HG03558 (cell line): ENCODE data around the gene TM2D3.

Experiments used
- ATAC-seq: cut with Tn5 transposase; IDR thresholded peaks from one replicate; pipeline ENCODE4 v1.9.1; 2021; ENCODE audit warnings: moderate number of reproducible peaks; ENCODE audit not compliant: unreplicated experiment; ENCODE audit errors: extremely low read depth

Gene TM2D3, protein sequence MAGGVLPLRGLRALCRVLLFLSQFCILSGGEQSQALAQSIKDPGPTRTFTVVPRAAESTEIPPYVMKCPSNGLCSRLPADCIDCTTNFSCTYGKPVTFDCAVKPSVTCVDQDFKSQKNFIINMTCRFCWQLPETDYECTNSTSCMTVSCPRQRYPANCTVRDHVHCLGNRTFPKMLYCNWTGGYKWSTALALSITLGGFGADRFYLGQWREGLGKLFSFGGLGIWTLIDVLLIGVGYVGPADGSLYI

DNA sequence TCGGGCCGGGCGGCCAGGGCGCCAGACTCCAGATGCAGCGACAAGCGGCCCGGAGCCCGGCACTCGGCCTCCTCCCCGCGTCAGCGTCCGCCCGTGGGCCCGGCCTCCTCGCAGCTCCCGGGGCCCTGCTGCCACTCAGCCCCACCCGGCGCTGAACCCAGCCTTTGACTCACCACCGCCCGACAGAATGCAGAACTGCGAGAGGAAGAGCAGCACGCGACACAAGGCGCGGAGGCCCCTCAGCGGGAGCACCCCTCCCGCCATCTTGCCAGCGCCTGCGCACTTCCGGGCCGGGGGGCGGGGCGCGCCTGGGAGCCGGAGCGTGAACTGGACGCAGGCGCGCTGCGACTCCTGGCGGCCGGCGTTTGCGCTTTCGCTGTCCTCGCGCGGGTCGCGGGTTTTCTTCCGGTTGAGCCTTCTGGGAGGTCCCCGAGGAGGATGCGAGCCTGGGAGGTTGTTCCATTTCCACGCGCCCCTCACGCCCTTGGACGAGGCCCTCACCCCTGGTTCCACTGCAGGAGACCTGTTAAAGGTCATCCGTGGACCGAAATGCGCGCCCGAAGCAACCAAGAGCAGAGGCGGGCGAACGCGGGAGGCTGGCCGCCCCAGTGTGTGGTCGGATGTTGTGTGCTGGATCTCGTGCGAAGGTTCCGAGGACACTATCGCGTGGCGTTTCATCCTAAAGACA, at the start of gene TM2D3:
TSS of gene TM2D3 (minus strand) at position 284 of the 688 bp plus-strand sequence. CDS start at position 264, 20 bp downstream.
- ATAC-seq, result peak; percentile 76

DNA sequence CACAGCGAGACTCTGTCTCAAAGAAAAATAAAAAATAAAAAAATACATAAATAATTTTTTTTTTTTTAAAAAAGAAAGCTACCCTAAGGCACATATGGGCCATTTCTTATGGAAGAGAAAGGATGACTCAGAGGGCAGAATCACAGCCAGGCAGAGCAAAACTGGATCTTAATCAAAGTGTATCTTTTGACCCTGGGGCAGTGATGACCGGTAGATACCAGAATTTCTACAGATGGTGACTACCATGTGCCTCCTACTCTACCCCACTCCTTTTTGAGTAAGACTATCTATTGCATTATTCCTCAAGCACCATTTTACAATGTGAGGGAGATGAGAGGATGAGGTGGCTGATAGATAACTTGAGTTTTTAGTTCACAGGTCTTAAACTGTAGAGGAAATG, 46.1 kb upstream of the TM2D3 start:
- no peak for ATAC-seq

DNA sequence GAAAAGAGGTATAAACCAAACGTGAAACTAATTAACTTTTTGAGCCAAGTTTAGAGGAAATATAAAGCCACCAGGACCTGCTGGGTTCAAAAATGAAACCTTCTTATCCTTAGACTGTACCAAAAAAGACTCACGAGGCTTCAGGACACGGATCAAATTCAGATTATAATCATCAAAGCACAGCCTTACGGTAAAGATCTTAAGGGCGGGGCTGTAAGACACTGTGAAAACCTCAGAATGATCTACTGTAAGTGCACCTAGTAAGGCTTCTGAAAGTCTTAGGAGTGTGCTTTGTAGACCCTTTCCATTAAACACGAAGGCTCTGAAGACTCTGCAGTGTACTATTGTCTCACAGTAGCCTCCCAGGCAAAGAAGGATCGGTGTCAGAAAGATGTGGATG, 45.3 kb upstream of the TM2D3 start:
- no peak for ATAC-seq

DNA sequence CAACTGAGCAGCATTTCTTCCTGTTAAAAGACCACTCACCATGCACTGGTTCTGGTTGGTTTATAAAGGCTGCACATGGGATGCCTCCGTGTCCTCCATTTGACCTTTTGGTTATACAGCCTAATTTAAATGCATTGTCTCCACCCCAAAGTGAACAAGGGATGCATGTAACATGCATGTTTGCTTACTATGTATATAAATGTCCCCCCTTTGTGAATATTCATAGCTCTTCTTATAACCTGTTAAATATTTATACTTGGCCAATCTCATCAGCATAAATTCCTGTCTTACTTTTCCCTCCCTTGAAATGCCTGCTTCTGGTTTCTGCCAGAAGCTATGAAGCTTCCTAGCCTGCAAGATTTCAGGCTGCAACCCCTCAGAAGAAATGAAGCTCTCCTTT, 44.6 kb upstream of the TM2D3 start:
- ATAC-seq, result no peak

DNA sequence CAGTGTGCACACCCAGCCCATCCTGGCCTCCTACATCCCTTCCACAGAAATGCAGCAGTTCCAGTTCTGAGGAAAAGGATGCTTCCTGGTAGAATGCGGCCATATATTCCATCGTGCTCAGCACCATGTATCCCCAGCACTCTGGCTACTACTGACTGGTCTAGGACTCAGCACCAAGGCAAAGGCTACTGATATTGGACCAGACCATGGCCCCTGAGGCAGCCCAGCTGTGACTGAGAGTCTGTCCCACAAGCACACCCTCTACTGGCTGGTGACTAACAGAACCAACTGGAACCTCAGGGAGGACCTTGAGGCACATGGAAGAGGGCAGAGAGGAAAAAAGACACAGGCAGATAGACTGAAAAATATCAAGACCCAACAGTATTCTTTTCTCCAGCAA, 42.1 kb upstream of the TM2D3 start:
- ATAC-seq, result no peak

DNA sequence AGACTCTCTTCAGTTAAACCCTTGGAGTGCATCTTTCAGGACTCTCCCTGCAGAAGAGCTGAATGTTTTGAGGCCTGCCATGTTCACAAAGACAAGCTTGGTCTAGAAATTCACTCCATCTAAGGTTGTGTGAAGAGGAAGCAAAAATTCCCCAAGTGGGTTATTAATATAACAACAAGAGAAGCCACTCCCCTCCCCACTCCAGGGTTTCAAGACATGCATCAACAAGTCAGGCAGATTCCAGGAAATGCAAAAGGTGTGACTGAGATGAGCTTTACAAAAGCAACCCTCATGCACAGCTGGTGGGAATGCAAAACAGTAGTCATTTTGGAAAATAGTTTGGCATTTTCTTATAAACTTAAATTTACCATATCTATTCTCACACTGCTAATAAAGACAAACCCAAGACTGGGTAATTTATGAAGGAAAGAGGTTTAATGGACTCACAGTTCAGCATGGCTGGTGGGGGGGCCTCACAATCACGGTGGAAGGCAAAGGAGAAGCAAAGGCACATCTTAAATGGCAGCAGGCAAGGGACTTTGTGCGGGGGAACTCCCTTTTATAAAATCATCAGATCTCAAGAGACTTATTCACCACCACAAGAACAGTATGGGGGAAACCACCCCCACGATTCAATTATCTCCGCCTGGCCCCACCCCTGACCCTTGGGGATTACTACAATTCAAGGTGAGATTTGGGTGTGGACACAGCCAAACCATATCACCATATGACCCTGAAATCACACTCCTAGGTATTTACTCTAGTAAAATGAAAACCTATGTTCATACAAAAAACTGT, 40.8 kb upstream of the TM2D3 start:
- no peak for ATAC-seq

DNA sequence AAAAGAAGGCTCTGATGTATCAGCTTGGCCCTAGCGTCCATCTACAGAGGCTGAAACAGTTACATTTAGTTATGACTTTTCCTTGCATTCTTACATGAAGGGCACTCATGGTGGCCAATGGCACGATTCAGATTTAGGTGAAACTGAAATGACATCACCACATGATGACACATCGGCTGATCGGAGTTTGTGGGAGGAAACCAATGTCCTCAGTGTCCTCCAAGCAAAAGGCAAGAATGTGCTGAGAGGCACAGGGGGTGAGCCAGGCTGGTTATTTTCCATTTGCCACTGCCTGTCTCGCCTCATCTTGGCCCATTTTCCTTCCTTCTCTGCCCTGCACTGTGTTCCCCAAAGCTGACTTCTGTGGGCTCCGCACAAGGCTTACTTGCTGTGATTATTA, 37.7 kb upstream of the TM2D3 start:
- ATAC-seq, result no peak

DNA sequence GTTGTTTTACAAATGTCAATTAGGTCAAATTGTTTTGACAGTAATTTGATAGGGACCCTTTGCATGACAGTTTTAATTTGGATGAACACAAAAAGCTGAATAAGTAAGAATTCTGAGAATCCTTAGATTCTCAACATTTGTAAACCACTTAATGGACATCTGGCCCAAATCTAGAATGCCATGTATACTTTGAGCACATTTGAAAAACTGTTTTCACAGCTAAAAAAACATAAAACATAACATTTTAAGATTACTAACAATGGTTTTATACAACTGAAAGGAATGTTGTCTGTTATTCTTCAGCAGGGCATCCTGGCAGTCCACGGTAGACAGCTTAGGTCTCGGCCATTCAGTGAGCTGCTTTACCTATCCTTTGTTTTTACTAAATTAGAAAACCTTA, 34.5 kb upstream of the TM2D3 start:
- ATAC-seq, result no peak

DNA sequence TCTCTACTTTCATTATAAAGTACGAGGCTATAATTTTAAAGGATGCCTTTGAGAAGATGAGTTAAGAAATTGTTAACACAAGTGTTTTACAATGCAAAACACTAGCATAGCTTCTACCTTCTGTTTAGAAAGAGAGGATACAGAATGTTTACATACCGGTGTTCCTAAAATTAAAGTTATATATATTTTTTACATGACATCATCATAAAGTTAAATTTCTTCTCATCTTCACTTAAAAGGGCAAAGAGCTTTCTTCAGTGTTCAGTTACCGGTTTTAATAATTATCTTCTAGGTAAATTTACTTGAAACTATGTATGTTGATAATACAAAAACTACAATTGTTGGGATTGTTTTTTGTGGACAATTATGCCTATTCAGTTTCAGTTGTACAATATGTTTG, 32.7 kb upstream of the TM2D3 start:
- no peak for ATAC-seq

DNA sequence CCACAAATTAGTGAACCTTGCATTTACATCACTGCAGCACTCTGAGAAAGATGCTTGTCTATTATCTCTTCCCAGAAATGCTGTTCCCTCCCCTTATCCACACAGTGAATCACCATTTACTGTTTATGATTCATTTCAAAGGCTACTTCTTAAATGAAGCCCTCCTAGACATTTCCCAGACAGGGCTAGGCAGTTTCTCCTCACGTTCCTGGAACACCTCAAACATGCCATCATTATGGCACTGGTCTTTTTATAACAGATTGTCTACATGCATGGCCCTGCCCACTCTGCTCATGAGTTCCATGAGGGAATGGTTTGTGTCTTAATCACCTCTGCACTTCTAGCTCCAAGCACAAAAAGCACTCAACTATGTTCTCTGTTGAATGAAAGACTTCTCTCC, 32.2 kb upstream of the TM2D3 start:
- ATAC-seq, result no peak

DNA sequence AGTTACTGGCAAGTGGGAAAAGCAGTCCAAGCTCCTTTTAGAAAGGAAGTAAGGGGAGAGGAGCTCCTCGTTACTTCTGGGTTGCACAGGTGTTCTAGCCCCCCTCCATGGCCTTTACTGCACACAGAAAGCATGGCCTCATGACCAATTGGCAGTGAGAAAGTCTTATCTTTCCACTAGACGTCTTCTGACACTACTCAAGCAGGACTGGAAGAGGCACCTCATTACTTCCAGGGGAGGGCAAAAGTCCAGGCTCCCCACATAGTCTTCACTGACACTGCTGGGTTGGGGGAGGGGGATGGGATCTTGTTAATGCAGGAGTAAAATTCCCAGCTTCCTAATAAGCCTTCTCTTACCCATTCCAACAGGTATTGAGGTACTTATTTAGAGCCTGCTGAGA, 27.6 kb upstream of the TM2D3 start:
- ATAC-seq, result no peak

DNA sequence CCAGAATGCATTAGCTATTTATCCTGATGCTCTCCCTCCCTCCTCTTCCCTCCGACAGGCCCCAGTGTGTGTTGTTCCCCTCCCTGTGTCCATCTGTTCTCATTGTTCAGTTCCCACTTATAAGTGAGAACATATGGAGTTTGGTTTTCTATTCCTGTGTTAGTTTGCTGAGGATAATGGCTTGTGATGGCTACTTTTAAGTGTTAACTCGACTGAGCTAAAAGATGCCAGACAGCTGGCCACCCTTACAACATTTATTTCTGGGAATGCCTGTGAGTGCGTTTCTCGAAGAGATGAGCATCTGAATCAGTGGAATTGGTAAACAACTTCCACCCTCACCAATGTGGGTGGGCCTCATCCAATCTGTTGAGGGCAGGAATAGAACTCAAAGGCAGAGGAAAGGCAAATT, 24.7 kb upstream of the TM2D3 start:
- no peak for ATAC-seq

DNA sequence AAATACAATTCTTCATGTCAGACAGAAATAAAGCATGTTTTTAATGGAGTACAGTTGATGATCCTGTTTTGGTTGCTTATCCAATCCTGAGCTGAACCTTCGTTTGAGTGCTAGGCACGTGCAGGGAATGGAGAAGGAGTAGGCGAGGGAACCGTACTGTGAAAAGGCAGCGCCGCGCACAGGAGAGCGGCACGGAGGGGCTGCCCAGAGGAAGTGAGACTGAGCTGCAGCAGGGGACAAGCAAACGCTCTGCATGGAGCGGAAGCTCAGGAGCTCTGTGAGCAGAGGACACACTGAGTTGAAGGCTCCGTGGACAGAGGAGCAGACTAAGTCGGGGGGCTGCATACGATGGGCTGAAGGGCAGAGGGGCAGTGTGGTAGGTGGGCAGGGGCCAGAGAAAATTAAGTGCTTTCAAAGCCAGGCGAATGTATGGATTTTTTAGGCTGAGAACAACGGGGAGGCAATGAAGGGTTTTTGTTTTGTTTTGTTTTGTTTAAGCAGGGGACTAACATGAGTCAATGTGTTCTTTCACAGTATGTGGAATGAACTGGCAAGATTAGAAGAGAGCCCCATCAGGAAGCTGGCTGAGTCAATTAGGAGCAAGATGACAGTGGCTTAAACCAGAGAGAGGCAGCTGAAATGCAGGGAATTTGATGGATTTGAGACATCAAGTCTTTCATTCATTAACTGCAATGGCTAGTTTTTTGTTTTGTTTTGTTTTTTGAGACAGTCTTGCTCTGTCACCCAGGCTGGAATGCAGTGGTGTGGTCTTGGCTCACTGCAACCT, 23.8 kb upstream of the TM2D3 start:
- no peak for ATAC-seq

DNA sequence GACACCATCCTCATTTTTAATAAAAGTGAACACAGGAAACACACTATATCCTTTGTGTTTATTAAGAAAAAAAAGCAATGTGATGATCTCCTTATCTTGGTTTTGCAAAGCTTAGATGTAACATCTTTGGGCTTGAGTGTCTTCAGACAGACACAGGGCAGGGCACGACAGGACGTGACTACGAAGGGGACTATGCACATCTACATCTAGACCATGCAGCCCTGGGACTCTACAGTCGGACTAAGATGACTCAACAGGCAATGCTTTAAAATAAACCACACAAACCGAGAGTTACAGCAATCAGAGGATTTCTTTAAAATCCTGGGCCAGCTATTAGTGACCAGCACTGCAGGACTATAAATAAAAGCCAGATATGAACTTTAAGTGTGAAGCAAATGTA, 22.8 kb upstream of the TM2D3 start:
- no peak for ATAC-seq

DNA sequence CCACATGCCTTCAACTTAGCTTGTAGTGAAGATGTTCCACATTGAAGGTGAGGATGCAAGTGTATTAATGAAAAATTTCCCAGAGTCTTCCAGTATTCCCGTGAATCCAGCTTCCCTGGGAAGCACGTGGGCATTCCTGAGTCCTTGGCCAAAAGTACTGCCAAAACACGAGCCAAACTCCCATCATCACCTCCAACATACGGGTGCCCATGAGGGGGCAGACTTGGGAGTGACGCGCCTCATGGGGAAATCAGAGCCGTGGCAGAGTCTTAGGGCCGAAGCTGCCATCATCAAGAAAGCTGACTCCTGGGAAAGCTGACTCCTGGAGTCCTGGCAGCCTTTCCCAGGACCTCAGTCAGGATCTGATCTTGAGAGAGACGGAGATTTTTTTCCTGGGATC, 20.1 kb upstream of the TM2D3 start:
- ATAC-seq, result no peak

DNA sequence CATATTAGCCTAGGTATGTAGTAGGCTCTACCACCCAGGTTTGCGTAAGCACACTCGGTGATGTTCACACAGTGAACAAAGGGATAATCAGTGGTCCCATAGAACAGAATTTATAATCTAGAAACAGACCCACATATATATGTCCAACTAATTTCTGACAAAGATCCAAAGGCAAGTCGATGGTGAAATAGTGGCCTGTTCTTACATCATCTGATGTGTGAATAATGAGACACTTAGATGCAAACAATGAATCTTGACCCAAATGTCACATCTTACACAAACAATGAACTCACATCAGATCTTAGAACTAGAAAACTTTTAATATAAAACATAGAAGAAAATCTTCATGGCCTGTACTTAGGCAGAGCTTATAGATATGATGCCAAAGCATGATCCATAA, 17.6 kb upstream of the TM2D3 start:
- ATAC-seq, result no peak

DNA sequence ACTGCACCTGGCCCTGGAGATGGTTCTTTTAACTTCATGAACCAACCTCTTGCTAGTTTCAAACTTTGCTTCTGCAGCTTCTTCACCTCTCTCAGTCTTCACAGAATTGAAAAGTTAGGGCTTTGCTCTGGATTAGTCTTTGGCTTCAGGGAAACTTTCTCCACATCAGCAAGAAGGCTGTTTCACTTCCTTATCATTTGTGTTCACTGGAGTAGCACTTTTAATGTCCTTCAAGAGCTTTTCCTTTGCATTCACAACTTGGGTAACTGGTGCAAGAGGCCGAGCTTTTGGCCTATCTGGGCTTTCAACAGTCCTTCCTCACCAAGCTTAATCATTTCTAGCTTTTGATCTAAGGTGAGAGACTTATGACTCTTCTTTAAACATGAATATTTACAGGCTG, 15.7 kb upstream of the TM2D3 start:
- ATAC-seq, result no peak

DNA sequence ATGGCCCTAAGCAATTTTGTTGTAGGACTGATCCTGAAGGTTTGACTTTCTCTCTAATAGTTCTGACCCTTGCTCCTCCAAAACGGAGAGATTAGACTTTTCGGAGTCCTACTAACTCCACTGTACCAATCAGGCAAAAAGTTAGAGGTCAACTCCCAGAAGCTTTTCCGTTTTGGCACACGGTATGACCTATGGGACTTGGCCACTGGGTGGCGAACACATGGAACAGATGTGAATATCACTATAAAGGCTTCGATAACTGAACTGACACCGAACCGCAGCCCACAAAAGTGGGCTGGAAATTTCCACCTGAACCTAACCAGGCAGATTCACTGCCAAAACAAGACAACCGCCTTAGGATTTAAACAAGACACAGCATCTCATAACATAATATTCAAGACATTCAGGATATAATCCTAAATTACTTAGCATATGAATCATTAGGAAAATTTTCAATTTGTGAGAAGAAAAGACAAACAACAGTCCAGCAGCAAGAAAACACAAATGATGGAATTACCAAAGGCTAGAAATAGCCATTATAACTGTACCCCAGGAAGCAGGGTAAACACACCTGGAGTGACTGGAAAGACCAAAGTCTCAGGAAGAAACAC, 12.2 kb upstream of the TM2D3 start:
- no peak for ATAC-seq

DNA sequence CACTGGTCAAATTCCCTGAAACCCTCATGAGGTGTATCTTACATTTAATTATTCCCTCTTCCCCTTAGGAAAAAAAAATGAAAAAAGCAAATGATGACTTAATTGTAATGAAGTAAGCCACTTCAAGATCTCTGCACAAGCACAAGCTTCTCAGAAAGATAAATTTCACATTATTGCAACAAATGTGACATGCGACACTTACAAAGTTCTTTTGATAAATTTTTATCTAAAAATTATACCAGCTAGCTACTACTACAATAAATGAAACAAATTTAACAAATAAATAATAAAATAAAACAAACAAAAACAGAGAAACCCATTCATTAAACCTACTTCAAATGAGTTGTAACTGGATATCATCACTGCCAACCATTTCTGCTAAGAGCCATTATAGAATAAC, 10.0 kb upstream of the TM2D3 start:
- no peak for ATAC-seq

DNA sequence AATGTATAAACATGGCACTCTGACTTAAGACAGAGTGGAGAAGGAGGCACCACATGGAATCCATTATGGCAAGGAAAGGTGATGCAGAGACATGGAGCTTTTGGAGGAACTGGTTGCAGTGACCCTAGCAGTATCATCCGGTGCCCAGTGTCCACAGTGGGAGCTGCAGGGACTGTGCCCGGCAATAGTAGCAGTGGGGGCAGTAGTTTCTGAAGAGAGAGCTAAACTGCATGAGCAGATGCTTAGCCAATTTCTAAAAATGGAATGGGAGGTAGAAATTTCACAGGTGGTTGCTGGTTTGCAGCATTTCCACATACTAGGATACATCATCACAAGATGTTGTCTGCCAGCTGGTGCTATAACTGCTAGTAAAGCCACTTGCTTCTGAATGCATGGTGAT, 7.8 kb upstream of the TM2D3 start:
- ATAC-seq, result no peak
